K562 (cell line): Measurements from ENCODE around the gene PRR19. TPM values are rescaled to one million over a fixed set of nuclear protein-coding genes. Genes with fewer than 3 reads are reported as not detected.

Experiments
- CBFA2T2 ChIP-seq: fragments of 450-650 bp; conservative IDR thresholded peaks from 2 replicates; pipeline ENCODE4 v1.6.1; 2017; ENCODE audit warnings: mild to moderate bottlenecking
- CBX5 ChIP-seq: IDR thresholded peaks from 2 replicates; pipeline ENCODE4 v1.6.1; 2014; ENCODE audit warnings: low read depth, borderline replicate concordance
- ETV5 ChIP-seq: sonication (generic); formaldehyde crosslinking; IDR thresholded peaks from 2 replicates; pipeline ENCODE4 v1.4.0; 2020; ENCODE audit warnings: low read depth, mild to moderate bottlenecking, missing genetic modification reagents
- FOXM1 ChIP-seq, 2 experiments: fragments of 450-650 bp in 1 of 2; sonication (generic) in 1 of 2; formaldehyde crosslinking in 1 of 2; IDR thresholded peaks; 2 replicates each; pipeline versions ENCODE4 v1.6.1 to v1.9.0; 2017 to 2022; ENCODE audit warnings: low read depth in 2 of 2, mild to moderate bottlenecking in 2 of 2, missing genetic modification reagents in 1 of 2, moderate library complexity in 1 of 2
- GABPA ChIP-seq: fragments of 200-800 bp; sonication (Bioruptor generic); conservative IDR thresholded peaks from 2 replicates; pipeline ENCODE4 v1.6.1; 2016; ENCODE audit warnings: low read depth, missing genetic modification characterization, missing compliant biosample characterization
- JUND ChIP-seq, 2 experiments: IDR thresholded peaks; 2 replicates in 1 of 2; 3 replicates in 1 of 2; pipeline ENCODE4 v1.6.1; 2011; ENCODE audit warnings: borderline replicate concordance in 2 of 2, low read depth in 2 of 2, low read length in 2 of 2, improper control_type of control experiment in 1 of 2, missing biosample characterization in 1 of 2, missing genetic modification characterization in 1 of 2, missing genetic modification reagents in 1 of 2
- NONO ChIP-seq, 2 experiments: fragments of 200-400 bp in 1 of 2; fragments of 450-650 bp in 1 of 2; formaldehyde crosslinking in 1 of 2; IDR thresholded peaks; 2 replicates each; pipeline ENCODE4 v1.6.1; 2017; ENCODE audit warnings: low read depth in 2 of 2, mild to moderate bottlenecking in 2 of 2, moderate library complexity in 2 of 2, low read length in 1 of 2
- PTRF ChIP-seq: fragments of 450-650 bp; IDR thresholded peaks from 2 replicates; pipeline ENCODE4 v1.6.1; 2016; ENCODE audit warnings: mild to moderate bottlenecking, missing genetic modification characterization, missing compliant biosample characterization
- RB1 ChIP-seq: fragments of 450-650 bp; IDR thresholded peaks from 2 replicates; pipeline ENCODE4 v1.6.1; 2017; ENCODE audit warnings: low read depth, mild to moderate bottlenecking
- SMAD3 ChIP-seq: fragments of 450-650 bp; formaldehyde crosslinking; conservative IDR thresholded peaks from 2 replicates; pipeline ENCODE4 v1.4.0; 2020; ENCODE audit warnings: mild to moderate bottlenecking
- SUPT5H ChIP-seq: fragments of 450-650 bp; IDR thresholded peaks from 2 replicates; pipeline ENCODE4 v1.6.1; 2016
- XRCC5 ChIP-seq: fragments of 200-400 bp; formaldehyde crosslinking; IDR thresholded peaks from 2 replicates; pipeline ENCODE4 v1.6.1; 2017; ENCODE audit warnings: low read depth, mild to moderate bottlenecking, low read length
- YY1 ChIP-seq, 3 experiments: IDR thresholded peaks; 2 replicates each; pipeline ENCODE4 v1.6.1; 2011; ENCODE audit warnings: low read length in 2 of 3, mild to moderate bottlenecking in 2 of 3, moderate library complexity in 2 of 3, borderline replicate concordance in 1 of 3, control low read depth in 1 of 3, low read depth in 1 of 3; ENCODE audit not compliant: insufficient read depth in 3 of 3, insufficient replicate concordance in 2 of 3, control insufficient read depth in 1 of 3, insufficient read length in 1 of 3; ENCODE audit errors: extremely low read depth in 1 of 3
- ZNF699 ChIP-seq: fragments of 250-450 bp; sonication (Bioruptor Pico); IDR thresholded peaks from 2 replicates; pipeline ENCODE4 v1.8.0; 2021; ENCODE audit warnings: mild to moderate bottlenecking, moderate library complexity; ENCODE audit not compliant: insufficient replicate concordance
- polyA plus RNA-seq, 8 experiments: library from polyadenylated mRNA; depleted of rRNA in 4 of 8; stranded (reverse) in 5 of 8; unstranded in 3 of 8; fragments of >200 nt; fragmentation: Nextera tagmentation in 2 of 8; fragmentation: Illumina TruSeq in 1 of 8; extraction: Ambion mirVana in 2 of 8; extraction: Trizol in 1 of 8; gene quantifications; 2 replicates each; pipeline versions ENCODE4 v1.2.1 to v1.2.3, GENCODE V29; 2011 to 2014; ENCODE audit warnings: inconsistent platforms in 1 of 8, missing spikeins in 1 of 8
- total RNA-seq, 7 experiments: library from RNA; depleted of rRNA in 6 of 7; stranded (reverse); fragments of >200 nt in 6 of 7; fragmentation: Illumina TruSeq in 2 of 7; extraction: Trizol in 2 of 7; gene quantifications; 2 replicates each; pipeline versions ENCODE4 v1.2.1 to v1.2.3, GENCODE V29; 2011 to 2021; ENCODE audit warnings: low replicate concordance in 1 of 7
- TF ChIP-seq, protein P1 (sequence below), 2 experiments: fragments of 450-650 bp; IDR thresholded peaks; 2 replicates each; pipeline ENCODE4 v1.6.1; 2018; ENCODE audit warnings: mild to moderate bottlenecking in 2 of 2, low read depth in 1 of 2; ENCODE audit not compliant: partially characterized antibody in 2 of 2

Gene PRR19
- total and polyA plus RNA-seq, 9 of the 15 experiments (the other 6 are each of a cell fraction or from before 2014, with no cell fraction given), result 0.10 to 1.6 (median 0.54) TPM

DNA sequence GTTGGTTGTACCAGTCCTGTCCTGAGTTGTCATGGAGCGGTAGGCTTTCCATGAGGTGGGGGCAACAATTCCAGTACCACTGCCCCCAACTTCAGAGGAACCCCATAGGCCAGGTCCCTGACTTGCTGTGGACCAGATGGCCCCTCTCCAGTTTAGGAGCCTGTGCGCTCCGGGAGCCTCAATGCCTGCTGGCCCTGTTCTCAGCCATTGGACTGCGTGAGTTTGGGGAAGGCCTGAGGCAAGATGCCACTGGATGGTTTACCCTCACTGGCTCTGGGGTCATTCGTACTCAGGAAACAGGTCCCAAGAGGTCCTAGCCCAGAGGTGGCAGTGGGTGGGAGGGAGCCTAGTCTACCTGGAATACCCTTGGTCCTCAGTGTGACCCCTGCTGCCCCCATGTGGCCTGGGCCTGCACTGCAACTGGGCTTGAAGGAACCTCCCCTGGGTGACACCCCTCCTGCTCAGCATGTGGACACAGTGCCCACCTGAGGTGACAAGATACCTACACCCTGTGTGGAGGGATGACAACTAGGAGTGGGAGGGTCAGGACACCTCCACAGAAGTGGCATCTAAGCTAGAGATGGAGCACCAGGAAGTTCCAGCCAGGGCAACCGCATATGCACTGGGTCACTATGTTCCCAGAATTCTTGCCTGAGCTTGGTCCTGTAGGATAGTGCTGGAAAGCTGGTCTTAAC is 6.0 kb upstream of the PRR19 start (continued):
- TF ChIP-seq, protein P1, sequence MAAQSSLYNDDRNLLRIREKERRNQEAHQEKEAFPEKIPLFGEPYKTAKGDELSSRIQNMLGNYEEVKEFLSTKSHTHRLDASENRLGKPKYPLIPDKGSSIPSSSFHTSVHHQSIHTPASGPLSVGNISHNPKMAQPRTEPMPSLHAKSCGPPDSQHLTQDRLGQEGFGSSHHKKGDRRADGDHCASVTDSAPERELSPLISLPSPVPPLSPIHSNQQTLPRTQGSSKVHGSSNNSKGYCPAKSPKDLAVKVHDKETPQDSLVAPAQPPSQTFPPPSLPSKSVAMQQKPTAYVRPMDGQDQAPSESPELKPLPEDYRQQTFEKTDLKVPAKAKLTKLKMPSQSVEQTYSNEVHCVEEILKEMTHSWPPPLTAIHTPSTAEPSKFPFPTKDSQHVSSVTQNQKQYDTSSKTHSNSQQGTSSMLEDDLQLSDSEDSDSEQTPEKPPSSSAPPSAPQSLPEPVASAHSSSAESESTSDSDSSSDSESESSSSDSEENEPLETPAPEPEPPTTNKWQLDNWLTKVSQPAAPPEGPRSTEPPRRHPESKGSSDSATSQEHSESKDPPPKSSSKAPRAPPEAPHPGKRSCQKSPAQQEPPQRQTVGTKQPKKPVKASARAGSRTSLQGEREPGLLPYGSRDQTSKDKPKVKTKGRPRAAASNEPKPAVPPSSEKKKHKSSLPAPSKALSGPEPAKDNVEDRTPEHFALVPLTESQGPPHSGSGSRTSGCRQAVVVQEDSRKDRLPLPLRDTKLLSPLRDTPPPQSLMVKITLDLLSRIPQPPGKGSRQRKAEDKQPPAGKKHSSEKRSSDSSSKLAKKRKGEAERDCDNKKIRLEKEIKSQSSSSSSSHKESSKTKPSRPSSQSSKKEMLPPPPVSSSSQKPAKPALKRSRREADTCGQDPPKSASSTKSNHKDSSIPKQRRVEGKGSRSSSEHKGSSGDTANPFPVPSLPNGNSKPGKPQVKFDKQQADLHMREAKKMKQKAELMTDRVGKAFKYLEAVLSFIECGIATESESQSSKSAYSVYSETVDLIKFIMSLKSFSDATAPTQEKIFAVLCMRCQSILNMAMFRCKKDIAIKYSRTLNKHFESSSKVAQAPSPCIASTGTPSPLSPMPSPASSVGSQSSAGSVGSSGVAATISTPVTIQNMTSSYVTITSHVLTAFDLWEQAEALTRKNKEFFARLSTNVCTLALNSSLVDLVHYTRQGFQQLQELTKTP (IDR thresholded peaks at IDR 0.05; ENCODE audit: low read depth in 1 of 2, partially characterized antibody in 2 of 2), result no peak
- TF ChIP-seq GABPA (no peak), RB1 (peak; percentile 42; the same call in 1 of the 2 replicates), CBFA2T2 (no peak), YY1 (IDR thresholded peaks at IDR 0.05; ENCODE audit: borderline replicate concordance in 1 of 3, control insufficient read depth in 1 of 3, extremely low read depth in 1 of 3, insufficient read depth in 3 of 3, insufficient read length in 1 of 3, insufficient replicate concordance in 2 of 3, low read depth in 1 of 3, low read length in 2 of 3) (no peak), FOXM1 (IDR thresholded peaks at IDR 0.05; ENCODE audit: low read depth) (no peak), FOXM1 (CRISPR knock-in tag; IDR thresholded peaks at IDR 0.05; ENCODE audit: low read depth) (no peak), ETV5 (no peak), PTRF (tag) (no peak), XRCC5 (peak; percentile 93), SUPT5H (peak; percentile 63; the same call in 1 of the 2 replicates), JUND (IDR thresholded peaks at IDR 0.05; ENCODE audit: borderline replicate concordance, low read depth, low read length) (peak; percentile 40; the same call in 1 of the 2 replicates), JUND (tag; IDR thresholded peaks at IDR 0.05; ENCODE audit: borderline replicate concordance, low read depth, low read length) (no peak), ZNF699 (no peak), SMAD3 (CRISPR knock-in tag) (no peak), NONO (IDR thresholded peaks at IDR 0.05; ENCODE audit: low read depth in 2 of 2, low read length in 1 of 2) (peak in 1 of 2 experiments; percentile 11; a peak in 1 of 4 replicates), CBX5 (no peak)
